Subcutaneous adipose tissue (tissue), 4 donors: ENCODE data around the gene ELAVL2. TPM values are rescaled to one million over a fixed set of nuclear protein-coding genes. Genes with fewer than 3 reads are reported as not detected.

Experiments
- CTCF ChIP-seq: fragments of 450-650 bp; IDR thresholded peaks from one replicate; pipeline ENCODE4 v1.5.1; 2016; ENCODE audit warnings: low read depth, mild to moderate bottlenecking, control low read depth, antibody characterized with exemption, moderate library complexity
- total RNA-seq, 4 donors: library from RNA; depleted of rRNA; stranded (reverse); fragments of >200 nt; gene quantifications; one replicate each; pipeline ENCODE4 v1.1.0, GENCODE V29; 2016

The ELAVL2 gene
- total RNA-seq, 4 donors from 2014 or later, result 0.44 TPM; not detected in 3

GRCh38 chr9:23798325-23798724, 27.7 kb downstream of the ELAVL2 start:
- no peak for TF ChIP-seq CTCF

- TF ChIP-seq CTCF, result no peak
Observed at GRCh38 chr9:23796209-23796608, 29.8 kb downstream of the ELAVL2 start.

- no peak for TF ChIP-seq CTCF
Observed at GRCh38 chr9:23790351-23791260, 35.4 kb downstream of the ELAVL2 start.

GRCh38 chr9:23789529-23790254, 36.3 kb downstream of the ELAVL2 start:
- no peak for TF ChIP-seq CTCF

GRCh38 chr9:23784962-23785361, 41.1 kb downstream of the ELAVL2 start:
- TF ChIP-seq CTCF, result no peak

- no peak for TF ChIP-seq CTCF
Observed at GRCh38 chr9:23783509-23783908, 42.5 kb downstream of the ELAVL2 start.

GRCh38 chr9:23779220-23779619, 46.8 kb downstream of the ELAVL2 start:
- TF ChIP-seq CTCF, result no peak
